Measurements from ENCODE around the gene EPS15.

DNA sequence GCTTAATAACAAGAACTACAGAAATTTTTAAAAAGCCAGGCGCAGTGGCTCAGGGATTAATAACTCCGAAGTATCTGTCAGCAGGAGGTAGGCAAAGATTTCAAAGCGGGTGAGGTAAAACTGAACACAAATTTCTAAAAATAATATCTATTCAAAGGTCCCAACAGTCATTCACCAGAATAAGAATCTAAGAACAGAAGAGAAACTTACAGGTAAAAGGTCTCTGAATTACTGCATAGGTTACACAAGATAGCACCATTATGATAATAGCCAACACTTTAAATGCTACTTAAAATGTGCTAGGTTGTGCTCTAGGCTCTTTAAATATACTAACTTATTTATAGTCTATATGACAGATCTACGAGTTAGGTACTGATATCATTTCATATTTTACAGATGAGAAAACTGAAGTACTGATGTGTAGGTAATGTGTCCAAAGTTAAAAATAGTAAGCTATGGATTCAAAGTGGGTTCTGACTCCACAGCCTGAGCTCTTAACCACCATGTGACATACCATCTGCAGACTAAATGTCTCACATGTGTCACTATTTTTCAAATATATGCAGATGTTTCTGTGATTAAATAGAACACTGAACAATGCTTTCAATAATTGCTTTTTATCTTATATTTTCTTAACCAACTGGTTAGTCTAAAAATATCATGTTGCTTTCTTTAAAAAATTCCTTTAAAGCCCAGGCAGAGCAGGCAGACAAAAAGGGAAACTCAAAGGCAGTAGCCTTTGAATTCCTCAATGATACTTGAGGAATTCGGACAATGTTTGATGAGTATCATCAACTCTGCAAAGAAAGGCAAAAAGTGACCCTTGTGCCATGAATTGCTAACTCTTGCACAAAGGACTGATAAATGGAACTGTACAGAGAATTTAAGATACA is 108.3 kb downstream of the EPS15 start:
- TF ChIP-seq, protein P1, sequence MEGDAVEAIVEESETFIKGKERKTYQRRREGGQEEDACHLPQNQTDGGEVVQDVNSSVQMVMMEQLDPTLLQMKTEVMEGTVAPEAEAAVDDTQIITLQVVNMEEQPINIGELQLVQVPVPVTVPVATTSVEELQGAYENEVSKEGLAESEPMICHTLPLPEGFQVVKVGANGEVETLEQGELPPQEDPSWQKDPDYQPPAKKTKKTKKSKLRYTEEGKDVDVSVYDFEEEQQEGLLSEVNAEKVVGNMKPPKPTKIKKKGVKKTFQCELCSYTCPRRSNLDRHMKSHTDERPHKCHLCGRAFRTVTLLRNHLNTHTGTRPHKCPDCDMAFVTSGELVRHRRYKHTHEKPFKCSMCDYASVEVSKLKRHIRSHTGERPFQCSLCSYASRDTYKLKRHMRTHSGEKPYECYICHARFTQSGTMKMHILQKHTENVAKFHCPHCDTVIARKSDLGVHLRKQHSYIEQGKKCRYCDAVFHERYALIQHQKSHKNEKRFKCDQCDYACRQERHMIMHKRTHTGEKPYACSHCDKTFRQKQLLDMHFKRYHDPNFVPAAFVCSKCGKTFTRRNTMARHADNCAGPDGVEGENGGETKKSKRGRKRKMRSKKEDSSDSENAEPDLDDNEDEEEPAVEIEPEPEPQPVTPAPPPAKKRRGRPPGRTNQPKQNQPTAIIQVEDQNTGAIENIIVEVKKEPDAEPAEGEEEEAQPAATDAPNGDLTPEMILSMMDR (IDR thresholded peaks at IDR 0.05): no peak
- TF ChIP-seq POLR2A (IDR thresholded peaks at IDR 0.05): no peak
